Activated CD8-positive, alpha-beta T cell treated with anti-CD3 and anti-CD28 coated beads, Interleukin-2, amount 10 ng/mL, durations not matched to agents 7 days and 5 days (primary cell): ENCODE results near the gene MFRP. TPM values are rescaled to one million over a fixed set of nuclear protein-coding genes. Genes with fewer than 3 reads are reported as not detected.
"Not testable (repeated sequence)": the region's sequence is repeated elsewhere in the genome, so short reads cannot be mapped to it uniquely, and the experiment has no call there.

ENCODE experiments used
- ATAC-seq: fragments of 150-1000 bp; cut with Tn5 transposase; one replicate; pipeline ENCODE4 v1.10.0; 2021; ENCODE audit warnings: moderate library complexity
- CTCF ChIA-PET: fragments of 350-600 bp; sonication (Branson Sonifier 250); formaldehyde crosslinking; loops from one replicate; lab custom pipeline; 2021; ENCODE audit warnings: antibody characterized with exemption; lab: Charles Lee
- POLR2A ChIA-PET: fragments of 350-600 bp; sonication (Branson Sonifier 250); formaldehyde crosslinking; loops from one replicate; lab custom pipeline; 2021; ENCODE audit warnings: antibody characterized with exemption; lab: Charles Lee
- DNase-seq: peaks from one replicate; pipeline ENCODE4 v3.0.0-alpha.2; 2020
- H3K27ac Mint-ChIP-seq: one replicate; pipeline ENCODE4 v1.8.0; 2021; ENCODE audit warnings: mild to moderate bottlenecking, mixed read lengths
- H3K27me3 Mint-ChIP-seq: one replicate; pipeline ENCODE4 v1.8.0; 2021; ENCODE audit warnings: low read depth, mixed read lengths
- H3K36me3 Mint-ChIP-seq: one replicate; pipeline ENCODE4 v1.8.0; 2021; ENCODE audit warnings: low read depth, mixed read lengths
- H3K4me1 Mint-ChIP-seq: one replicate; pipeline ENCODE4 v1.8.0; 2021; ENCODE audit warnings: low read depth, mixed read lengths
- H3K4me3 Mint-ChIP-seq: one replicate; pipeline ENCODE4 v1.8.0; 2021; ENCODE audit warnings: mild to moderate bottlenecking, mixed read lengths
- H3K9me3 Mint-ChIP-seq: one replicate; pipeline ENCODE4 v1.8.0; 2022; ENCODE audit warnings: mixed read lengths; ENCODE audit not compliant: insufficient read depth
- total RNA-seq, 2 experiments: library from RNA; stranded (reverse); gene quantifications; one replicate each; pipeline ENCODE4 v1.2.3, GENCODE V29; 2021

Gene MFRP
- not detected for total RNA-seq

- CTCF ChIA-PET: interaction anchor here (4.3 kb wide), 1 partner anchor 10 kb away, joined by 35 read pairs; no protein-coding TSS in a partner anchor
- Mint-ChIP-seq H3K4me1 (peaks cover 12% of the 10 kb centered on the region), H3K27me3 (peaks cover 20% of the 10 kb centered on the region), H3K27ac (no peak within 1 kb of the TSS), H3K36me3 (no peaks in the 10 kb centered on the region), H3K4me3 (no peak within 1 kb of the TSS), H3K9me3 (no peaks in the 10 kb centered on the region)
- ATAC-seq (no peak), DNase-seq (no peak)
- POLR2A ChIA-PET: no interaction called here
Observed at GRCh38 chr11:119346605-119347004, at the start of gene MFRP. Gene MFRP (minus strand): TSS chr11:119346705. CDS start chr11:119346513, 192 bp downstream.

- Mint-ChIP-seq H3K9me3 (no peaks in the 10 kb centered on the region), H3K4me3 (no peak overlapping the region), H3K27ac (no peak overlapping the region), H3K4me1 (no peaks in the 10 kb centered on the region), H3K36me3 (no peaks in the 10 kb centered on the region), H3K27me3 (peaks cover 17% of the 10 kb centered on the region)
- DNase-seq (no peak), ATAC-seq (no peak)
- CTCF ChIA-PET: no interaction called here
- POLR2A ChIA-PET: no interaction called here
Observed at GRCh38 chr11:119391275-119391674, 44.8 kb upstream of the MFRP start.

- no peak overlapping the region for H3K27ac Mint-ChIP-seq
- no peaks in the 10 kb centered on the region for H3K4me1 Mint-ChIP-seq
- ATAC-seq (peak; percentile 53), DNase-seq (peak; percentile 43)
- no peak overlapping the region for H3K4me3 Mint-ChIP-seq
- peaks cover 13% of the 10 kb centered on the region for H3K27me3 Mint-ChIP-seq
- CTCF ChIA-PET: interaction anchor here (1.0 to 1.3 kb wide), 6 partner anchors 8 to 353 kb away, joined by 3 to 5 read pairs (median 4); partner anchors contain the start of gene USP2
- no peaks in the 10 kb centered on the region for H3K9me3 Mint-ChIP-seq
- POLR2A ChIA-PET: no interaction called here
- H3K36me3 Mint-ChIP-seq: no peaks in the 10 kb centered on the region
Observed at GRCh38 chr11:119389611-119390254, 43.2 kb upstream of the MFRP start.

DNA sequence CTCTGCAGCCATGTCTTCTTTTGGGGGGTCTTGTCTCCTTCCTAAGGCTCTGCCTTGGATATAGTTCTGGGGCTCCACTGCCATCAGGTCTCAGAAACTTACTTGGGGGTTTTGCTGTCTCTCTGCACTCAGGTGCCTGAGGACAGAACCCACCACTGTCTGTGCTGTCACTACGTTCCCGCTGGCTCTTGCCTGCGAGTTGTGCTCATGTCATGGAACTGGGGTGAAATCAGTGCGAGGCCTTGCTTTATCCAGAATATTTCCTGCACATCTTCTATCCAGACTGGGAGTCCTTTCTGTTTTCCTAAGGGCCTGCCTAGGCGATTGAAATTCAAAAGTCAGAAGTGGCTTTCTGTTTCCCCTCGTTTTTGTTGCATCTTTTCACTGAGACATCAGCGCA lies 41.6 kb upstream of the MFRP start:
- ChIA-PET CTCF (no interaction called here), POLR2A (no interaction called here)
- H3K4me1 Mint-ChIP-seq: no peaks in the 10 kb centered on the region
- H3K4me3 Mint-ChIP-seq: no peak overlapping the region
- H3K36me3 Mint-ChIP-seq: no peaks in the 10 kb centered on the region
- H3K9me3 Mint-ChIP-seq: no peaks in the 10 kb centered on the region
- peaks cover 7% of the 10 kb centered on the region for H3K27me3 Mint-ChIP-seq
- DNase-seq (no peak), ATAC-seq (no peak)
- H3K27ac Mint-ChIP-seq: no peak overlapping the region

GRCh38 chr11:119384332-119384731 lies 37.8 kb upstream of the MFRP start:
- POLR2A ChIA-PET: no interaction called here
- ATAC-seq (no peak), DNase-seq (no peak)
- Mint-ChIP-seq H3K36me3 (no peaks in the 10 kb centered on the region), H3K27me3 (peaks cover 7% of the 10 kb centered on the region), H3K4me3 (no peak overlapping the region), H3K27ac (no peak overlapping the region), H3K9me3 (no peaks in the 10 kb centered on the region), H3K4me1 (peaks cover 9% of the 10 kb centered on the region)
- CTCF ChIA-PET: interaction anchor here (2.6 kb wide), 1 partner anchor 90 kb away, joined by 9 read pairs; no protein-coding TSS in a partner anchor

DNA sequence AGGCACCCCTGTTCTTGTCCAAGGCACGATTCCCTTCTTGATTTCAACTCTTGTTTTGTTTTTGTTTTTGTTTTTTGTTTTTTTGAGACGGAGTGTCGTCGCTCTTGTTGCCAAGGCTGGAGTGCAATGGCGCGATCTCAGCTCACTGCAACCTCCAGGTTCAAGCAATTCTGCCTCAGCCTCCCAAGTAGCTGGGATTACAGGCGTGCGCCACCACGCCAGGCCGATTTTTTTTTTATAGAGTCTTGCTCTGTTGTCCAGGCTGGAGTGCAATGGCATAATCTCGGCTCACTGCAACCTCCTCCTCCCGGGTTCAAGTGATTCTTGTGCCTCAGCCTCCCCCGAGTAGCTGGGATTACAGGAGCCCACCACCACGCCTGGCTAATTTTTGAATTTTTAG lies 36.0 kb upstream of the MFRP start:
- not testable (repeated sequence) for DNase-seq, H3K4me3 Mint-ChIP-seq, H3K27me3 Mint-ChIP-seq, H3K36me3 Mint-ChIP-seq, H3K9me3 Mint-ChIP-seq, H3K27ac Mint-ChIP-seq, ATAC-seq
- CTCF ChIA-PET: interaction anchor here (0.7 to 6.3 kb wide), 8 partner anchors 12 to 92 kb away, joined by 3 to 59 read pairs (median 4); no protein-coding TSS in a partner anchor
- peaks cover 11% of the 10 kb centered on the region for H3K4me1 Mint-ChIP-seq
- POLR2A ChIA-PET: interaction anchor here (0.7 kb wide), 1 partner anchor 956 kb away, joined by 3 read pairs; no protein-coding TSS in a partner anchor

DNA sequence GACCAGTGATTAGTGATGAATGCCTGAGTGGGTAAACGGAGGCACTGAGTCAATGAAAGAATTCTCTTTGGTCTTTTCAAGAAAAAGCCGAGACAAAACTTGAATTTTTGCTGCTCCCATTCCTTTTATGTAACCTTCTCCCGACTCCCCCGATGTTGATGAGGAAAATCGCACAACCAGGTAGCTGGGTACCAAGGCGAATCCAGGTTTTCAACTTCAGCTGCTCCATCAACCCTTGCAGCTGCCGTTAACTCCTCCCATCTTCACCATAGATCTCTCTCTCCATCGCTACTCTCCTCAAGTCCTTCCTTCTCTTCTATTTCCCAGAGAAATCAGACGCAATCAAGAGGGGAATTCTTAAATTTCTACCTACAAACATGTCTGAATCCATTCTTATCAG lies 35.6 kb upstream of the MFRP start:
- POLR2A ChIA-PET: no interaction called here
- no peaks in the 10 kb centered on the region for H3K36me3 Mint-ChIP-seq
- H3K9me3 Mint-ChIP-seq: no peaks in the 10 kb centered on the region
- DNase-seq: no peak
- H3K4me3 Mint-ChIP-seq: no peak overlapping the region
- H3K27ac Mint-ChIP-seq: no peak overlapping the region
- H3K27me3 Mint-ChIP-seq: peaks cover 9% of the 10 kb centered on the region
- peaks cover 12% of the 10 kb centered on the region for H3K4me1 Mint-ChIP-seq
- no peak for ATAC-seq
- CTCF ChIA-PET: interaction anchor here (0.7 to 6.3 kb wide), 9 partner anchors 8 to 93 kb away, joined by 3 to 59 read pairs (median 4); no protein-coding TSS in a partner anchor

DNA sequence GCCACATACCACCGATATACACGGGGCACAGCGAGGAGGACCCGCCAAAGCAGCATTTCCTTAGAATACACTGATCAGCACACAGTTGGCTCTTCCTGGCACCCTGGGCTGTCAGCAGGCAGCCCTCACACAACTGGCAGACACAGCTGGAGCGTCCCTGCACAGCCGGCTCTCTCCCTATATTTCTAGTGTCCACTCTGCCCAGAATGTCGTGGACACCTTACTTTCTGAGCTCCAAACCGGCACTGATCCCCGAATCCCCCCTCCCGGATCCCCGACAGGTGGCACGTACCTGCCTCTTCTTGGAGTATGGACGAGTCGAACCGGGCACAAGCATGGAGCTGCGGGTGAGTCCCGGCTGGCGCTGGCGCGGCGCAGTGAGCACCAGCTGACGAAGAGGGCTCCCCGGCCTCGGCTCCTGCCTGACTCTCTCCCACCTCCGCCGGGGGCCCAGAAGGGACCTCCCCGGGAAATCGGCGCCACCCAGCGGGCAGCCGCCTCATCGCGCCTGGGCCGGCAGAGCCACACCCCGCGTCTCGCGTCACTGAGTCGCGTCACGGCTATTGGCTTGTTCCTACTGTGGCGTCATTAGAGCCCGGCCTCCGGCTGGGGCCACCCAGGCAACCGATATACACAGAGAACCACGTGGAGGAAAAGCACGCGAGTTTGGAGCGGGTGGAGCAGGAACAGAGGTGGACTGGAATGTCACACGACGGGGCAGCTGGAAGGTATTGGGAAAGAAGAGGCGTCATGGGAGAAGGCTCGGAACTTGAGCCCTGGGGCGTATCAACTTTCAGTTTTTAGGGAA lies 34.9 kb upstream of the MFRP start, which contains the start of gene USP2:
USP2 (minus strand) TSS at position 510 of the 808 bp plus-strand sequence. CDS start 8,210 bp downstream, outside the sequence.
- H3K27ac Mint-ChIP-seq: peak within 1 kb of the TSS; percentile 71

DNA sequence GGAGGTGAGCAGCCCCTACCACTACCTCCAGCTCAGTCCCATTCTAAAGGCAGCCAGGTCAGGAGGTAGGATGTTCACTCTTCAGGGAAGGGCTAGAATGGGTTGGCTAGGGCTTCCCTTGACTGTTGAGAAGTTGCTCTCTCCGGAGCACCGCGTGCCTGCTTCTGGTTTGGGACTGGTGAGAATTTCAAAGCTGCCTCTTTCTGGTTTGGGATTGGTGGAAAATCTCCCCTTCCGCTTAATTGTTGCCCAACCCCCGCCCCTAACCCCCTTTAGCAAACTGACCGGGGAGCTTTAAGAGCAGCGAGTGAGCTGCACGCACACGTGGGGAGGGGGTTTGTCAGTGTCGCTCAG lies 34.3 kb upstream of the MFRP start:
- H3K9me3 Mint-ChIP-seq: no peaks in the 10 kb centered on the region
- no peaks in the 10 kb centered on the region for H3K36me3 Mint-ChIP-seq
- DNase-seq (no peak), ATAC-seq (no peak)
- ChIA-PET POLR2A (interaction anchor here (0.6 to 1.1 kb wide), 3 partner anchors 12 to 59 kb away, joined by 3 to 4 read pairs (median 3); no protein-coding TSS in a partner anchor), CTCF (interaction anchor here (0.6 to 6.3 kb wide), 18 partner anchors 7 to 96 kb away, joined by 3 to 59 read pairs (median 4); partner anchors contain the start of gene RNF26)
- peaks cover 9% of the 10 kb centered on the region for H3K27me3 Mint-ChIP-seq
- H3K4me1 Mint-ChIP-seq: peaks cover 12% of the 10 kb centered on the region
- no peak overlapping the region for H3K4me3 Mint-ChIP-seq
- peak overlapping the region; percentile 47 for H3K27ac Mint-ChIP-seq

More for the DNA sequence above, 34.9 kb upstream of the MFRP start, which contains the start of gene USP2:
- Mint-ChIP-seq H3K4me3 (no peak within 1 kb of the TSS), H3K4me1 (peaks cover 12% of the 10 kb centered on the region), H3K27me3 (peaks cover 9% of the 10 kb centered on the region), H3K36me3 (no peaks in the 10 kb centered on the region), H3K9me3 (no peaks in the 10 kb centered on the region)
- DNase-seq (peak; percentile 96), ATAC-seq (peak; percentile 98)
- POLR2A ChIA-PET: interaction anchor here (0.6 to 1.1 kb wide), 4 partner anchors 12 to 59 kb away, joined by 3 to 4 read pairs (median 3); no protein-coding TSS in a partner anchor
- CTCF ChIA-PET: interaction anchor here (0.6 to 6.3 kb wide), 20 partner anchors 8 to 95 kb away, joined by 3 to 59 read pairs (median 4); partner anchors contain the start of gene RNF26

DNA sequence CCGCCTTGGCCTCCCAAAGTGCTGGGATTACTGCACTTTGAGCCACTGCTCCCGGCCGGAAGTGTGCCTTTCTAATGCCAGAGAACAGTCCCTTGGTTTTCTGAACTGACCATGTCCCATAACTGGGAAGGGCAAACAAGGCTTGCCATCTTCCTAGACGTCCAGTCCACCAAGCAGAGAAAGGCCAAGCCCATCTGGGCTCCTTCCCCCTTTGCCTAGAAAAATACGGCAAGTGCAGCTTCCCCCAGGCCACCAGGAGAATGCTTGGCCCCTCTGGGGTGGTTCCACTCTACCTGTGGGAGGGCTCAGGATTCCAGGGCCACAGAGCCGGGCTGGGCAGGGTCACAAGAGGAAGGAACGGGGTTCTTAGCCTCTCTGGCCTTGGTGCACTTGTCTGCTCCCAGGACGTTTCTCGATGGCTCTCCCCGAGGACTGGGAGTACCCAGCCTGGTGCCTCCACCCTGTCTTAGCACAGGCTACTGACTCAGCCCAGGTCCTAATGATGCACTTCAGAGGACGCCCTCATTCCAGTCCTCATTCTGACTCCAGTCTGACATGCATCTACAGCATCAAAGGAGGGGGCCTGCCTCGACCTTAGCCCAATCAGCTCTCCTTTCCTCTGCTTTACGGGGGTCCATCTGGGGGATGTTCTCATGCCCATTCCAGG lies 33.8 kb upstream of the MFRP start:
- Mint-ChIP-seq H3K4me3 (no peak overlapping the region), H3K36me3 (no peaks in the 10 kb centered on the region), H3K27me3 (peaks cover 9% of the 10 kb centered on the region), H3K4me1 (peaks cover 12% of the 10 kb centered on the region), H3K9me3 (no peaks in the 10 kb centered on the region), H3K27ac (no peak overlapping the region)
- no peak for ATAC-seq
- CTCF ChIA-PET: interaction anchor here (0.9 to 6.3 kb wide), 10 partner anchors 9 to 94 kb away, joined by 3 to 59 read pairs (median 8); no protein-coding TSS in a partner anchor
- no peak for DNase-seq
- POLR2A ChIA-PET: interaction anchor here (1.1 kb wide), 1 partner anchor 13 kb away, joined by 3 read pairs; no protein-coding TSS in a partner anchor
